Measurements from ENCODE around the gene POLA2. TPM values are rescaled to one million over a fixed set of nuclear protein-coding genes. Genes with fewer than 3 reads are reported as not detected.

The POLA2 gene
- total RNA-seq, 1 experiment from 2014 or later, result 37.7 TPM

- H4K91ac ChIP-seq (ENCODE audit: insufficient read length, low read depth, low read length), result no peak overlapping the region
- no peak overlapping the region for H2AK5ac ChIP-seq (ENCODE audit: insufficient read length, low read length)
- no peaks in the 10 kb centered on the region for H4K20me1 ChIP-seq (ENCODE audit: control insufficient read depth, insufficient read depth, insufficient read length)
- no peak overlapping the region for H4K5ac ChIP-seq (ENCODE audit: insufficient read length, low read depth, low read length)
- Mint-ChIP-seq H3K27ac (no peak overlapping the region), H3K27me3 (ENCODE audit: low read depth) (peaks cover 36% of the 10 kb centered on the region), H3K36me3 (ENCODE audit: insufficient read depth in 1 of 3, low read depth in 3 of 3) (peaks cover 13 to 25% (median 16%) of the 10 kb centered on the region in 3 experiments; a peak in 6 of 7 replicates), H3K4me1 (peaks cover 4 to 12% of the 10 kb centered on the region in 2 experiments; a peak in 3 of 4 replicates), H3K9me3 (no peaks in the 10 kb centered on the region), H3K4me3 (no peak overlapping the region)
- no peak overlapping the region for H2BK120ac ChIP-seq (ENCODE audit: low read depth, low read length, poor library complexity, severe bottlenecking)
- no peak overlapping the region for H3T11ph ChIP-seq (ENCODE audit: low read length)
- no peaks in the 10 kb centered on the region for H3K23me2 ChIP-seq (ENCODE audit: insufficient read length, low read depth, low read length, poor library complexity, severe bottlenecking)
- no peak for DNase-seq
- no peak overlapping the region for H3K4me2 ChIP-seq (ENCODE audit: insufficient read depth, insufficient read length, low read length)
- H3K23ac ChIP-seq (ENCODE audit: insufficient read length, low read depth, low read length), result no peak overlapping the region
- H3K79me2 ChIP-seq (ENCODE audit: insufficient read depth, low read length), result no peaks in the 10 kb centered on the region
- no peaks in the 10 kb centered on the region; the same call in 1 of the 2 replicates for H3K27me3 ChIP-seq (ENCODE audit: insufficient read depth, low read length)
- no peak overlapping the region for H2BK12ac ChIP-seq (ENCODE audit: insufficient read length, low read depth, low read length)
- no peak overlapping the region for H3K56ac ChIP-seq (ENCODE audit: insufficient read length, low read depth, low read length)
- no peak overlapping the region for H3K14ac ChIP-seq (ENCODE audit: insufficient read depth, low read length)
- no CpG with 5 or more reads among the region's 6 CpGs for WGBS (ENCODE audit: extremely low coverage, insufficient read length, low lambda C conversion rate)
- peak overlapping the region; percentile 8 for H3K9ac ChIP-seq (ENCODE audit: extremely low read depth, insufficient read length, low read length)
- no peak overlapping the region for H2BK15ac ChIP-seq (ENCODE audit: low read depth, low read length)
- H3K79me1 ChIP-seq (ENCODE audit: insufficient read depth, low read depth, low read length, poor library complexity, severe bottlenecking), result no peaks in the 10 kb centered on the region
- H4K8ac ChIP-seq (replicated peaks; ENCODE audit: insufficient read length, low read depth, low read length), result no peak overlapping the region
- no peak for TF ChIP-seq CTCF (conservative IDR thresholded peaks at IDR 0.05)
- no peak overlapping the region for H2AFZ ChIP-seq (ENCODE audit: low read length)
- H3K18ac ChIP-seq (ENCODE audit: insufficient read length, low read depth, low read length), result no peak overlapping the region
- no peak overlapping the region for H3K4ac ChIP-seq (ENCODE audit: low read depth, low read length)
- no peak overlapping the region for H2BK20ac ChIP-seq (ENCODE audit: low read depth, low read length, poor library complexity, severe bottlenecking)
- H2BK5ac ChIP-seq (ENCODE audit: insufficient read length, low read length), result no peak overlapping the region
- H3K9me3 ChIP-seq (ENCODE audit: control insufficient read depth, low read depth, low read length), result no peaks in the 10 kb centered on the region
- H3K27ac ChIP-seq (ENCODE audit: insufficient read length, low read depth, low read length), result no peak overlapping the region
- H3K4me1 ChIP-seq (ENCODE audit: insufficient read depth, low read length), result no peaks in the 10 kb centered on the region
These were observed 45.8 kb downstream of the POLA2 start for GRCh38 chr11:65307298-65308229.

Measured in H9 (cell line).